Upper lobe of right lung (tissue), 1 donor: Measurements from ENCODE around the gene CLDN10. TPM values are rescaled to one million over a fixed set of nuclear protein-coding genes. Genes with fewer than 3 reads are reported as not detected.

Experiments
- ATAC-seq: fragments of 200-7000 bp; cut with Tn5 transposase; one replicate; pipeline ENCODE4 v1.9.1; 2020; ENCODE audit warnings: mild to moderate bottlenecking, moderate library complexity
- DNase-seq: peaks from one replicate; pipeline ENCODE4 v3.0.0-alpha.2; 2020
- H3K27ac ChIP-seq: fragments of 200-600 bp; one replicate; pipeline ENCODE4 v1.8.0; 2022
- H3K27me3 ChIP-seq: fragments of 200-600 bp; one replicate; pipeline ENCODE4 v1.8.0; 2022; ENCODE audit warnings: mild to moderate bottlenecking
- H3K36me3 ChIP-seq: fragments of 200-600 bp; one replicate; pipeline ENCODE4 v1.8.0; 2022
- H3K4me1 ChIP-seq: fragments of 200-600 bp; one replicate; pipeline ENCODE4 v1.8.0; 2022
- H3K4me3 ChIP-seq: fragments of 200-600 bp; one replicate; pipeline ENCODE4 v1.8.0; 2022; ENCODE audit warnings: mild to moderate bottlenecking
- H3K9me3 ChIP-seq: fragments of 200-600 bp; one replicate; pipeline ENCODE4 v1.8.0; 2022
- intact Hi-C: fragments of 100-400 bp; cut with DNase I; formaldehyde crosslinking; loops from one replicate; pipeline ENCODE4 v1.11.0; 2022
- total RNA-seq: library from RNA; stranded (reverse); fragmentation: NEBNext Ultra II Directional; extraction: Animal tissue kit (Norgen Biotek cat#: 25700); gene quantifications from one replicate; pipeline ENCODE4 v1.2.1, GENCODE V29; 2021
- TF ChIP-seq, protein P1 (sequence below): fragments of 200-600 bp; IDR thresholded peaks from one replicate; pipeline ENCODE4 v1.8.0; 2022; ENCODE audit warnings: antibody characterized with exemption
- donor health status: DM: no; HTN: yes; CAD: no; lungs with severe emphysema.

The CLDN10 gene
- total RNA-seq, 1 donor from 2014 or later, result 2.2 TPM

GRCh38 chr13:95533545-95534160 is 18.9 kb upstream of the CLDN10 start:
- Histone ChIP-seq H3K27ac (no peak overlapping the region), H3K36me3 (no peaks in the 10 kb centered on the region), H3K4me1 (no peaks in the 10 kb centered on the region), H3K4me3 (no peak overlapping the region), H3K27me3 (no peaks in the 10 kb centered on the region), H3K9me3 (no peaks in the 10 kb centered on the region)
- intact Hi-C loops, result no loop called here
- TF ChIP-seq, protein P1, sequence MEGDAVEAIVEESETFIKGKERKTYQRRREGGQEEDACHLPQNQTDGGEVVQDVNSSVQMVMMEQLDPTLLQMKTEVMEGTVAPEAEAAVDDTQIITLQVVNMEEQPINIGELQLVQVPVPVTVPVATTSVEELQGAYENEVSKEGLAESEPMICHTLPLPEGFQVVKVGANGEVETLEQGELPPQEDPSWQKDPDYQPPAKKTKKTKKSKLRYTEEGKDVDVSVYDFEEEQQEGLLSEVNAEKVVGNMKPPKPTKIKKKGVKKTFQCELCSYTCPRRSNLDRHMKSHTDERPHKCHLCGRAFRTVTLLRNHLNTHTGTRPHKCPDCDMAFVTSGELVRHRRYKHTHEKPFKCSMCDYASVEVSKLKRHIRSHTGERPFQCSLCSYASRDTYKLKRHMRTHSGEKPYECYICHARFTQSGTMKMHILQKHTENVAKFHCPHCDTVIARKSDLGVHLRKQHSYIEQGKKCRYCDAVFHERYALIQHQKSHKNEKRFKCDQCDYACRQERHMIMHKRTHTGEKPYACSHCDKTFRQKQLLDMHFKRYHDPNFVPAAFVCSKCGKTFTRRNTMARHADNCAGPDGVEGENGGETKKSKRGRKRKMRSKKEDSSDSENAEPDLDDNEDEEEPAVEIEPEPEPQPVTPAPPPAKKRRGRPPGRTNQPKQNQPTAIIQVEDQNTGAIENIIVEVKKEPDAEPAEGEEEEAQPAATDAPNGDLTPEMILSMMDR, result no peak
- no peak for DNase-seq
- ATAC-seq, result no peak

GRCh38 chr13:95535243-95535642 is 17.3 kb upstream of the CLDN10 start:
- no peak for DNase-seq
- intact Hi-C loops, result no loop called here
- peak; percentile 89 for ATAC-seq
- Histone ChIP-seq H3K27ac (no peak overlapping the region), H3K27me3 (no peaks in the 10 kb centered on the region), H3K4me1 (no peaks in the 10 kb centered on the region), H3K4me3 (no peak overlapping the region), H3K9me3 (no peaks in the 10 kb centered on the region), H3K36me3 (no peaks in the 10 kb centered on the region)
- TF ChIP-seq, protein P1, result no peak

DNA sequence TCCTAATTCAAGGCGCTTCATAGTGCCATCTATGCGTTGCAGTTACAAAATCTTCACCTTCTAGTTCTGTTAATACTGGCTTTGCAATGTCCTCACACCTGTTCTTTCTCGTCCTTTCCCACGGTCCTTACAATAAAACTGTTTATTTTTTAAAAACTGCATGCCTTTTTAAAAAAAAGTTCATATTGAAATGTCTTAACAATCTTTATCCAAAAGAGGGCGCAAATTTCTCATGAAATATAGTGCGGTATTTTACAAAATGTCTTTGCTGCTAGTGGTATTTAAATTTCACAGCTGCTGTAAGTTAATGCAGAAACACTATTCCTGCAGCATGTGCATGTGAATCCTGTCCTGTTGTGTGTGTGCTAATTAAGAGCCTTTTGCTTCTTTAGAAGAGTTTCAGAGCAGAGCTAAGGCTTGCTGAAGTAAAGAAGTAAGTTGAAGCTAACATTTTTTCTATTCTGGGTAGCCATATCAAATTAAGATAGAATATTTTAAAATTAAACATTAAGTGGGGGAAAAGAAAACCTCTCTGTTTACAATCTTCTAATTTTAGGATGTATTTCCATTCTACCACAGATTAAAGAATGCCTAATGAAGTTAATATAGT is 15.8 kb upstream of the CLDN10 start:
- TF ChIP-seq, protein P1, result peak; percentile 49
- H3K27me3 ChIP-seq, result no peaks in the 10 kb centered on the region
- DNase-seq, result no peak
- ATAC-seq, result no peak
- peaks cover 6% of the 10 kb centered on the region for H3K4me1 ChIP-seq
- no peak overlapping the region for H3K27ac ChIP-seq
- no peak overlapping the region for H3K4me3 ChIP-seq
- intact Hi-C loops, result no loop called here
- H3K36me3 ChIP-seq, result no peaks in the 10 kb centered on the region
- no peaks in the 10 kb centered on the region for H3K9me3 ChIP-seq

DNA sequence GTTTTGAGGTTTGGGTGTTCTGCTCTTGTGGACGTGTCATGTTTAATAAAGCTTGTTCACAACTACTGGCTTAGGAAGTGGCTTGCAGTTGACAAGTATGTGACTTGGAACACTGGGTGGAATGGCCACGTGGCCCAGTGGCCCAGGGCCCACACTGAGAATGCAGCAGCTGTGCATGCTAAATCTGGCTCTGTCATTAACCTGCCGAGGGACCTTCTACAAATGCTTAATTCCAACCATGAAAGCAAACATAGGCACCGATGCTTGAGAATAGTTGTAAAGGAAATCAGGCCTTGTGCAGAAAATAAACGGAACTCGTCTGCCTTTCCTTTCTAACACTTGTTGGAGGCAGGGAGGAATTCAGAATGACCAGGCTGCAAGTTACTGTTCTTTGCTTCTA is 11.6 kb upstream of the CLDN10 start:
- no peaks in the 10 kb centered on the region for H3K36me3 ChIP-seq
- TF ChIP-seq, protein P1, result no peak
- ATAC-seq, result peak; percentile 70
- peaks cover 6% of the 10 kb centered on the region for H3K4me1 ChIP-seq
- no peaks in the 10 kb centered on the region for H3K27me3 ChIP-seq
- no peak overlapping the region for H3K4me3 ChIP-seq
- DNase-seq, result no peak
- H3K27ac ChIP-seq, result no peak overlapping the region
- intact Hi-C loops, result no loop called here
- H3K9me3 ChIP-seq, result no peaks in the 10 kb centered on the region

DNA sequence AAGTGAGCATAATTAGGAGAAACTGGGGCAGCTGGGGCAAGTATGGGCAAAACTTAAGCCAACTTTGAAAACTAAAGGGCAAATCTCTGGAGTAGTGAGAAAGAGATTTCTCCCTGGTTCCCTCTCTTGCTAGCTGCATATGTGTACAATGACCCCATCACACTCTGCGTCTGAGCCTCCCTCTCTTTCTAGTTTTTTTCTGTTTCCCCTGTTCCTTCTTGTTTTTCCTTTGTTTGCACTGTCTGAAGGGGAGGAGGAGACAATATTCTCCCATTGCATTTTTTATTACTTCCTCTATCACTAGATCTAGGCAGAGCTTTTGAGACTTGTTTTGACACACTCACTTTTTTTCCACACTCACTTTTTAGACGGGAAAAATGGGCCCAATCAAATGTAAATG is 11.2 kb upstream of the CLDN10 start:
- peaks cover 6% of the 10 kb centered on the region for H3K4me1 ChIP-seq
- no peak overlapping the region for H3K27ac ChIP-seq
- intact Hi-C loops, result no loop called here
- H3K9me3 ChIP-seq, result no peaks in the 10 kb centered on the region
- TF ChIP-seq, protein P1, result no peak
- H3K36me3 ChIP-seq, result no peaks in the 10 kb centered on the region
- no peaks in the 10 kb centered on the region for H3K27me3 ChIP-seq
- ATAC-seq (no peak), DNase-seq (no peak)
- no peak overlapping the region for H3K4me3 ChIP-seq
